Endodermal cell (in vitro differentiated cells): ENCODE measurements around the gene UNC5CL. TPM values are rescaled to one million over a fixed set of nuclear protein-coding genes. Genes with fewer than 3 reads are reported as not detected.
A peak's percentile ranks its signal among the peaks of the same experiment; 100 is the strongest.
"Not testable (repeated sequence)": the region's sequence is repeated elsewhere in the genome, so short reads cannot be mapped to it uniquely, and the experiment has no call there.

ENCODE experiments used
- DNase-seq: peaks from one replicate; pipeline ENCODE4 v3.0.0-alpha.2; 2017
- H3K27ac ChIP-seq: 2 replicates; pipeline ENCODE4 v1.5.1; 2013; ENCODE audit warnings: mild to moderate bottlenecking, low read depth, low read length, moderate library complexity
- H3K27me3 ChIP-seq: 2 replicates; pipeline ENCODE4 v1.6.1; 2013; ENCODE audit warnings: mild to moderate bottlenecking, low read length, moderate library complexity; ENCODE audit not compliant: insufficient read depth, control insufficient read depth, poor library complexity, severe bottlenecking
- H3K36me3 ChIP-seq: 2 replicates; pipeline ENCODE4 v1.7.0; 2013; ENCODE audit warnings: mild to moderate bottlenecking, low read length, moderate library complexity; ENCODE audit not compliant: control insufficient read depth, insufficient read depth
- H3K4me1 ChIP-seq: one replicate; pipeline ENCODE4 v1.7.0; 2013; ENCODE audit warnings: low read length; ENCODE audit not compliant: control insufficient read depth, insufficient read depth
- H3K4me3 ChIP-seq: 2 replicates; pipeline ENCODE4 v1.5.1; 2013; ENCODE audit warnings: mild to moderate bottlenecking, low read length, moderate library complexity
- H3K9ac ChIP-seq: 2 replicates; pipeline ENCODE4 v1.6.1; 2013; ENCODE audit warnings: mild to moderate bottlenecking, low read length, moderate library complexity; ENCODE audit not compliant: poor library complexity, severe bottlenecking; ENCODE audit errors: extremely low read depth
- H3K9me3 ChIP-seq: 2 replicates; pipeline ENCODE4 v1.6.1; 2013; ENCODE audit warnings: mild to moderate bottlenecking, low read length, moderate library complexity; ENCODE audit not compliant: control insufficient read depth
- H3K27ac Mint-ChIP-seq: 2 replicates; pipeline ENCODE4 v1.8.0; 2020; ENCODE audit warnings: mixed read lengths
- H3K27me3 Mint-ChIP-seq: 2 replicates; pipeline ENCODE4 v1.8.0; 2021; ENCODE audit warnings: mild to moderate bottlenecking, mixed read lengths; ENCODE audit not compliant: insufficient read depth
- H3K36me3 Mint-ChIP-seq: 2 replicates; pipeline ENCODE4 v1.8.0; 2020; ENCODE audit warnings: low read depth, mixed read lengths
- H3K4me1 Mint-ChIP-seq: 2 replicates; pipeline ENCODE4 v1.8.0; 2020; ENCODE audit warnings: mixed read lengths
- H3K4me3 Mint-ChIP-seq: 2 replicates; pipeline ENCODE4 v1.8.0; 2020; ENCODE audit warnings: mild to moderate bottlenecking, moderate library complexity, mixed read lengths
- H3K9me3 Mint-ChIP-seq: 2 replicates; pipeline ENCODE4 v1.8.0; 2020; ENCODE audit warnings: mild to moderate bottlenecking, mixed read lengths
- WGBS, 2 experiments: methylation state at CpG; one replicate each; pipeline versions ENCODE4 v1.1.5 to v1.1.7; 2013; ENCODE audit warnings: missing lambda C conversion rate in 2 of 2, mixed read lengths in 1 of 2; ENCODE audit not compliant: insufficient coverage in 1 of 2, insufficient read length in 1 of 2; 5-methylcytosine and 5-hydroxymethylcytosine counted together
- total RNA-seq, 2 donors: library from RNA; stranded (reverse); fragmentation: NEBNext Ultra II Directional in 1 of 2; extraction: Animal tissue kit (Norgen Biotek cat#: 25700) in 1 of 2; gene quantifications; 2 replicates in 1 of 2; 3 replicates in 1 of 2; pipeline ENCODE4 v1.2.1, GENCODE V29; 2021
- TF ChIP-seq, protein P1 (sequence below): fragments of 200-600 bp; sonication (generic); conservative IDR thresholded peaks from 2 replicates; pipeline ENCODE4 v1.5.0; 2021; ENCODE audit warnings: antibody characterized with exemption, mild to moderate bottlenecking

Gene UNC5CL
- total RNA-seq, 2 donors from 2014 or later: 3.8 to 4.7 TPM

GRCh38 chr6:41008011-41008410 is 31.0 kb downstream of the UNC5CL start:
- no peaks in the 10 kb centered on the region for H3K27me3 Mint-ChIP-seq
- no peak overlapping the region for H3K27ac ChIP-seq
- H3K36me3 Mint-ChIP-seq: no peaks in the 10 kb centered on the region
- H3K9me3 ChIP-seq: no peaks in the 10 kb centered on the region
- TF ChIP-seq, protein P1, sequence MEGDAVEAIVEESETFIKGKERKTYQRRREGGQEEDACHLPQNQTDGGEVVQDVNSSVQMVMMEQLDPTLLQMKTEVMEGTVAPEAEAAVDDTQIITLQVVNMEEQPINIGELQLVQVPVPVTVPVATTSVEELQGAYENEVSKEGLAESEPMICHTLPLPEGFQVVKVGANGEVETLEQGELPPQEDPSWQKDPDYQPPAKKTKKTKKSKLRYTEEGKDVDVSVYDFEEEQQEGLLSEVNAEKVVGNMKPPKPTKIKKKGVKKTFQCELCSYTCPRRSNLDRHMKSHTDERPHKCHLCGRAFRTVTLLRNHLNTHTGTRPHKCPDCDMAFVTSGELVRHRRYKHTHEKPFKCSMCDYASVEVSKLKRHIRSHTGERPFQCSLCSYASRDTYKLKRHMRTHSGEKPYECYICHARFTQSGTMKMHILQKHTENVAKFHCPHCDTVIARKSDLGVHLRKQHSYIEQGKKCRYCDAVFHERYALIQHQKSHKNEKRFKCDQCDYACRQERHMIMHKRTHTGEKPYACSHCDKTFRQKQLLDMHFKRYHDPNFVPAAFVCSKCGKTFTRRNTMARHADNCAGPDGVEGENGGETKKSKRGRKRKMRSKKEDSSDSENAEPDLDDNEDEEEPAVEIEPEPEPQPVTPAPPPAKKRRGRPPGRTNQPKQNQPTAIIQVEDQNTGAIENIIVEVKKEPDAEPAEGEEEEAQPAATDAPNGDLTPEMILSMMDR: no peak
- no peak overlapping the region for H3K27ac Mint-ChIP-seq
- no peak overlapping the region for H3K4me3 Mint-ChIP-seq
- no peaks in the 10 kb centered on the region for H3K36me3 ChIP-seq
- 59 to 86% methylated on average over 2 to 3 of the region's 3 CpGs for WGBS, 2 experiments
- H3K4me3 ChIP-seq: no peak overlapping the region
- H3K9me3 Mint-ChIP-seq: no peaks in the 10 kb centered on the region
- H3K27me3 ChIP-seq: no peaks in the 10 kb centered on the region
- DNase-seq: peak; percentile 68
- peaks cover 20% of the 10 kb centered on the region for H3K4me1 Mint-ChIP-seq
- H3K9ac ChIP-seq: no peak overlapping the region
- H3K4me1 ChIP-seq: peaks cover 3% of the 10 kb centered on the region

- H3K9me3 Mint-ChIP-seq, H3K9me3 ChIP-seq, H3K27me3 ChIP-seq, H3K27ac ChIP-seq, H3K9ac ChIP-seq, H3K27ac Mint-ChIP-seq, H3K36me3 Mint-ChIP-seq, H3K4me3 ChIP-seq, DNase-seq, H3K4me1 ChIP-seq, H3K27me3 Mint-ChIP-seq, H3K36me3 ChIP-seq, H3K4me3 Mint-ChIP-seq: not testable (repeated sequence)
- H3K4me1 Mint-ChIP-seq: peaks cover 21% of the 10 kb centered on the region
- WGBS, 2 experiments: 91 to 100% methylated on average over 2 to 4 of the region's 4 CpGs
Observed at GRCh38 chr6:41006980-41007379, 32.0 kb downstream of the UNC5CL start.

DNA sequence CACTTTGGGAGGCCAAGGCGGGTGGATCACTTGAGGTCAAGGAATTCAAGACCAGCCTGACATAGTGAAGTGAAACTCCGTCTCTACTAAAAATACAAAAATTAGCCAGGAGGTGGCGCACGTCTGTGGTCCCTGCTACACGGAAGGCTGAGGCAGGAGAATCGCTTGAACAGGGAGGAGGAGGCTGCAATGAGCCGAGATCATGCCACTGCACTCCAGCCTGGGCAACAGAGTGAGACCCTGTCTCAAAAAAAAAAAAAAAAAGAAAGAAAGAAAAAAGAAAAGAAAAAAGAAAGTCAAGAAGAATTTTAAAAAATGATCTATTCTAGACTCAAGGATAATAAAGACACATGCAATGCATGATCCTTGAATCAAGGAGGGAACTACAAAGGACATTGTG is 32.8 kb downstream of the UNC5CL start:
- not testable (repeated sequence) for H3K27ac ChIP-seq, H3K9me3 ChIP-seq, H3K9me3 Mint-ChIP-seq, H3K27me3 Mint-ChIP-seq, H3K36me3 Mint-ChIP-seq, H3K4me1 ChIP-seq, H3K27me3 ChIP-seq, H3K4me3 ChIP-seq, H3K36me3 ChIP-seq, H3K4me3 Mint-ChIP-seq, H3K9ac ChIP-seq, H3K27ac Mint-ChIP-seq
- DNase-seq: peak; percentile 89
- H3K4me1 Mint-ChIP-seq: peaks cover 26% of the 10 kb centered on the region
- TF ChIP-seq, protein P1: peak; percentile 84
- 35 to 40% methylated on average over 7 of the region's 7 CpGs for WGBS, 2 experiments

- no peak overlapping the region for H3K9ac ChIP-seq
- H3K27me3 ChIP-seq: no peaks in the 10 kb centered on the region
- no peaks in the 10 kb centered on the region for H3K36me3 Mint-ChIP-seq
- no peak overlapping the region for H3K4me3 Mint-ChIP-seq
- no peak overlapping the region for H3K27ac ChIP-seq
- H3K9me3 Mint-ChIP-seq: no peaks in the 10 kb centered on the region
- peaks cover 47% of the 10 kb centered on the region for H3K4me1 Mint-ChIP-seq
- DNase-seq: no peak
- H3K4me3 ChIP-seq: no peak overlapping the region
- TF ChIP-seq, protein P1: no peak
- H3K36me3 ChIP-seq: no peaks in the 10 kb centered on the region
- H3K27ac Mint-ChIP-seq: no peak overlapping the region
- WGBS, 2 experiments: 94% methylated on average over 3 of the region's 3 CpGs
- H3K27me3 Mint-ChIP-seq: no peaks in the 10 kb centered on the region
- H3K4me1 ChIP-seq: peaks cover 9% of the 10 kb centered on the region
- H3K9me3 ChIP-seq: no peaks in the 10 kb centered on the region
Observed at GRCh38 chr6:41002168-41002567, 36.9 kb downstream of the UNC5CL start.
